OCI-LY1 (cell line): ENCODE data around the gene TEAD4.

Experiments
- H2AFZ ChIP-seq: fragments of 200-600 bp; sonication (generic), shearing (Covaris generic); 2 replicates; pipeline ENCODE4 v1.6.0; 2014; ENCODE audit warnings: antibody characterized with exemption, mild to moderate bottlenecking, low read length
- H3F3A ChIP-seq: fragments of 200-600 bp; sonication (generic), shearing (Covaris generic); 2 replicates; pipeline ENCODE4 v1.6.0; 2014; ENCODE audit warnings: mild to moderate bottlenecking, antibody characterized with exemption, low read length, moderate library complexity; ENCODE audit not compliant: insufficient read depth
- H3K27ac ChIP-seq: fragments of 200-600 bp; sonication (generic); 2 replicates; pipeline ENCODE4 v1.5.1; 2014; ENCODE audit warnings: low read length, mixed run types, mild to moderate bottlenecking, low read depth; ENCODE audit not compliant: poor library complexity, severe bottlenecking
- H3K27me3 ChIP-seq: fragments of 200-600 bp; sonication (generic); 2 replicates; pipeline ENCODE4 v1.6.0; 2014; ENCODE audit warnings: antibody characterized with exemption, mild to moderate bottlenecking, low read length, moderate library complexity; ENCODE audit not compliant: insufficient read depth
- H3K36me3 ChIP-seq: fragments of 200-600 bp; sonication (generic); 2 replicates; pipeline ENCODE4 v1.6.1; 2014; ENCODE audit warnings: mild to moderate bottlenecking, antibody characterized with exemption, low read length, moderate library complexity, mixed read lengths; ENCODE audit not compliant: insufficient read depth
- H3K4me1 ChIP-seq: fragments of 200-600 bp; sonication (generic); 2 replicates; pipeline ENCODE4 v1.5.1; 2014; ENCODE audit warnings: mild to moderate bottlenecking, low read length, moderate library complexity; ENCODE audit not compliant: insufficient read depth, severe bottlenecking
- H3K4me2 ChIP-seq: fragments of 200-600 bp; sonication (generic), shearing (Covaris generic); 2 replicates; pipeline ENCODE4 v1.6.1; 2014; ENCODE audit warnings: low read length
- H3K4me3 ChIP-seq: fragments of 200-600 bp; sonication (generic); 2 replicates; pipeline ENCODE4 v1.5.1; 2014; ENCODE audit warnings: low read length, low read depth, mild to moderate bottlenecking, mixed read lengths; ENCODE audit not compliant: poor library complexity, severe bottlenecking
- H3K79me2 ChIP-seq: fragments of 200-600 bp; shearing (Covaris generic); 2 replicates; pipeline ENCODE4 v1.6.1; 2016; ENCODE audit warnings: mixed run types, low read length, mixed read lengths; ENCODE audit not compliant: insufficient read depth
- H3K9ac ChIP-seq: fragments of 200-600 bp; sonication (generic), shearing (Covaris generic); 2 replicates; pipeline ENCODE4 v1.6.1; 2014; ENCODE audit warnings: mild to moderate bottlenecking, low read length, mixed read lengths
- H3K9me2 ChIP-seq: fragments of 200-600 bp; sonication (generic), shearing (Covaris generic); 2 replicates; pipeline ENCODE4 v1.6.1; 2014; ENCODE audit warnings: low read depth, mild to moderate bottlenecking, low read length, mixed read lengths
- H3K9me3 ChIP-seq: fragments of 200-600 bp; shearing (Covaris generic); 2 replicates; pipeline ENCODE4 v1.6.1; 2014; ENCODE audit warnings: low read length, mixed read lengths
- H4K20me1 ChIP-seq: fragments of 200-600 bp; sonication (generic), shearing (Covaris generic); 2 replicates; pipeline ENCODE4 v1.6.0; 2016; ENCODE audit warnings: mild to moderate bottlenecking, low read length; ENCODE audit not compliant: insufficient read depth
- CTCF ChIP-seq: fragments of 200-600 bp; sonication (generic), shearing (Covaris generic); IDR thresholded peaks from 2 replicates; pipeline ENCODE4 v1.5.1; 2017; ENCODE audit warnings: mild to moderate bottlenecking, antibody characterized with exemption, low read length, moderate library complexity, mixed read lengths
- EZH2 ChIP-seq: fragments of 200-600 bp; sonication (generic), shearing (Covaris generic); IDR thresholded peaks from 2 replicates; pipeline ENCODE4 v1.8.0; 2017; ENCODE audit warnings: borderline replicate concordance, mixed run types, mild to moderate bottlenecking, antibody characterized with exemption, low read length, moderate library complexity, mixed read lengths

TEAD4 gene

GRCh38 chr12:2992724-2993123 lies 33.5 kb downstream of the TEAD4 start:
- TF ChIP-seq CTCF (no peak), EZH2 (no peak)
- no peak overlapping the region for H3K9ac ChIP-seq
- H3K27me3 ChIP-seq = no peaks in the 10 kb centered on the region
- no peak overlapping the region for H3K4me2 ChIP-seq
- no peaks in the 10 kb centered on the region for H4K20me1 ChIP-seq
- no peaks in the 10 kb centered on the region for H3K4me1 ChIP-seq
- no peak overlapping the region for H3K4me3 ChIP-seq
- H3K27ac ChIP-seq = no peak overlapping the region
- H3K36me3 ChIP-seq = no peaks in the 10 kb centered on the region; the same call in 1 of the 2 replicates
- peaks cover 10% of the 10 kb centered on the region; the same call in 1 of the 2 replicates for H3K9me3 ChIP-seq
- H3F3A ChIP-seq = no peaks in the 10 kb centered on the region
- no peak overlapping the region for H2AFZ ChIP-seq
- no peaks in the 10 kb centered on the region for H3K9me2 ChIP-seq
- H3K79me2 ChIP-seq = no peaks in the 10 kb centered on the region

GRCh38 chr12:2997989-2998670 lies 38.9 kb downstream of the TEAD4 start:
- H3K27ac ChIP-seq = no peak overlapping the region
- no peak overlapping the region for H3K9ac ChIP-seq
- no peak for TF ChIP-seq EZH2
- TF ChIP-seq CTCF = no peak
- H3K79me2 ChIP-seq = no peaks in the 10 kb centered on the region
- H4K20me1 ChIP-seq = no peaks in the 10 kb centered on the region
- H3K27me3 ChIP-seq = no peaks in the 10 kb centered on the region
- no peaks in the 10 kb centered on the region for H3K9me3 ChIP-seq
- no peaks in the 10 kb centered on the region for H3F3A ChIP-seq
- H3K9me2 ChIP-seq = no peaks in the 10 kb centered on the region
- H3K4me2 ChIP-seq = no peak overlapping the region
- no peak overlapping the region for H3K4me3 ChIP-seq
- H3K36me3 ChIP-seq = peaks cover 15% of the 10 kb centered on the region; the same call in 1 of the 2 replicates
- no peaks in the 10 kb centered on the region for H3K4me1 ChIP-seq
- no peak overlapping the region for H2AFZ ChIP-seq

- Histone ChIP-seq H3K9me3 (no peaks in the 10 kb centered on the region), H2AFZ (no peak overlapping the region), H3K36me3 (peaks cover 15% of the 10 kb centered on the region; the same call in 1 of the 2 replicates)
Measured at GRCh38 chr12:2998789-2999264, 39.6 kb downstream of the TEAD4 start.

More at GRCh38 chr12:2998789-2999264, 39.6 kb downstream of the TEAD4 start:
- Histone ChIP-seq H3K9me2 (no peaks in the 10 kb centered on the region), H3K27ac (no peak overlapping the region), H4K20me1 (no peaks in the 10 kb centered on the region), H3K4me3 (no peak overlapping the region), H3K4me2 (no peak overlapping the region), H3K27me3 (no peaks in the 10 kb centered on the region), H3K9ac (no peak overlapping the region), H3F3A (no peaks in the 10 kb centered on the region), H3K79me2 (no peaks in the 10 kb centered on the region), H3K4me1 (no peaks in the 10 kb centered on the region)
- TF ChIP-seq EZH2 (no peak), CTCF (no peak)
